HG03521 (cell line): ENCODE measurements around the gene ZNF358.

Source experiments
- ATAC-seq: cut with Tn5 transposase; IDR thresholded peaks from one replicate; pipeline ENCODE4 v1.9.1; 2021; ENCODE audit warnings: mild to moderate bottlenecking, moderate library complexity; ENCODE audit not compliant: unreplicated experiment

Gene ZNF358

DNA sequence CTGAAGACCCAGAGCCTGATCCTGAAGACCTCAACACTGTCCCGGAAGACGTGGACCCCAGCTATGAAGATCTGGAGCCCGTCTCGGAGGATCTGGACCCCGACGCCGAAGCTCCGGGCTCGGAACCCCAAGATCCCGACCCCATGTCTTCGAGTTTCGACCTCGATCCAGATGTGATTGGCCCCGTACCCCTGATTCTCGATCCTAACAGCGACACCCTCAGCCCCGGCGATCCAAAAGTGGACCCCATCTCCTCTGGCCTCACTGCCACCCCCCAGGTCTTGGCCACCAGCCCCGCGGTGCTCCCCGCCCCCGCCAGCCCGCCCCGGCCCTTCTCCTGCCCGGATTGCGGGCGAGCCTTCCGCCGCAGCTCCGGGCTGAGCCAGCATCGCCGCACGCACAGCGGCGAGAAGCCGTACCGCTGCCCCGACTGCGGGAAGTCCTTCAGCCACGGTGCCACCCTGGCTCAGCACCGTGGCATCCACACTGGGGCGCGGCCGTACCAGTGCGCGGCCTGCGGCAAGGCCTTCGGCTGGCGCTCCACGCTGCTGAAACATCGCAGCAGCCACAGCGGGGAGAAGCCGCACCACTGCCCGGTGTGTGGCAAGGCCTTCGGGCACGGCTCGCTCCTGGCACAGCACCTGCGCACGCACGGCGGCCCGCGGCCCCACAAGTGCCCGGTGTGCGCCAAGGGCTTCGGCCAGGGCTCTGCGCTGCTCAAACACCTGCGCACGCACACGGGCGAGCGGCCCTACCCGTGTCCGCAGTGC, 3.6 kb downstream of the ZNF358 start:
- ATAC-seq = no peak

DNA sequence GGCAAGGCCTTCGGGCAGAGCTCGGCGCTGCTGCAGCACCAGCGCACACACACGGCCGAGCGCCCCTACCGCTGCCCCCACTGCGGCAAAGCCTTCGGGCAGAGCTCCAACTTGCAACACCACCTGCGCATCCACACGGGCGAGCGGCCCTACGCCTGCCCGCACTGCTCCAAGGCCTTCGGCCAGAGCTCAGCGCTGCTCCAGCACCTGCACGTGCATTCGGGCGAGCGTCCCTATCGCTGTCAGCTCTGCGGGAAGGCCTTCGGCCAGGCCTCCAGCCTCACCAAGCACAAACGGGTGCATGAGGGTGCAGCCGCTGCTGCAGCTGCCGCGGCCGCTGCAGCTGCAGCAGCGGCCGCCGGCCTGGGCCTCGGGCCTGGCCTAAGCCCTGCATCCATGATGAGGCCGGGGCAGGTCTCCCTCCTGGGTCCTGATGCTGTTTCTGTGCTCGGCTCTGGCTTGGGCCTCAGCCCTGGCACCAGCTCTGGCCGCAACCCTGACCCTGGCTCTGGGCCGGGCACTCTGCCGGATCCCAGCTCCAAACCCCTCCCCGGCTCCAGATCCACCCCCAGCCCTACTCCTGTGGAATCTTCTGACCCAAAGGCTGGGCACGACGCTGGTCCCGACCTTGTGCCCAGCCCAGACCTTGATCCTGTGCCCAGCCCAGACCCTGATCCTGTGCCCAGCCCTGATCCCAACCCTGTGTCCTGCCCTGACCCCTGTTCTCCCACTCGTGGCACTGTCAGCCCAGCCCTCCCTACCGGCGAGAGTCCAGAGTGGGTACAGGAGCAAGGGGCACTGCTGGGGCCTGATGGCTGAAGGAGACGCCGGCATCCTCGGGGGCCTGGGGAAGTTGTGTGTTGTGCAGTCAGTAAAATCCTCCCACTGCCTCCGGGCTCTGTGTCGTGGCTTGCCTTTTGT, 4.5 kb downstream of the ZNF358 start:
- no peak for ATAC-seq

DNA sequence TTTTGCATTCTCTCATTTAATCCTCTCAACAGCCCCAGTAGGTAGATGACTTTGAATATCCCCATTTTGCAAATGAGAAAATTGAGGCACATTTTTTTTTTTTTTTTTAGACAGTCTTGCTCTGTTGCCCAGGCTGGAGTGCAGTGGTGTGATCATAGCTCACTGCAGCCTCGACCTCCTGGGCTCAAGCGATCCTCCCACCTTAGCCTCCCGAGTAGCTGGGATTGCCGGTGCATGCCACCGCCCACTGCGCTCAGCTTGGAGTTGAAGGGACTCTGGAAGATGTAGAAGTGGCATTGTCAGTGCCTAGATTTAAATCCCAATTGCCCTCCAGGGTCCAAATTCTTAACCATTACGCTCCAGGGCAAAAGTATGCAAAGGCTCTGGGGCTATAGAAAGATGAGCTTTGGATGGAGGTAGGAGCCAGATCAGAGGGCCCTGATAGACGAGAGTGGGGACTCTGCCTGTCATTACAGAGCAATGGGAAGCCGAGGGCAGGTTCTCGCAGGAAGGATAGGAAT, 5.7 kb downstream of the ZNF358 start:
- no peak for ATAC-seq

DNA sequence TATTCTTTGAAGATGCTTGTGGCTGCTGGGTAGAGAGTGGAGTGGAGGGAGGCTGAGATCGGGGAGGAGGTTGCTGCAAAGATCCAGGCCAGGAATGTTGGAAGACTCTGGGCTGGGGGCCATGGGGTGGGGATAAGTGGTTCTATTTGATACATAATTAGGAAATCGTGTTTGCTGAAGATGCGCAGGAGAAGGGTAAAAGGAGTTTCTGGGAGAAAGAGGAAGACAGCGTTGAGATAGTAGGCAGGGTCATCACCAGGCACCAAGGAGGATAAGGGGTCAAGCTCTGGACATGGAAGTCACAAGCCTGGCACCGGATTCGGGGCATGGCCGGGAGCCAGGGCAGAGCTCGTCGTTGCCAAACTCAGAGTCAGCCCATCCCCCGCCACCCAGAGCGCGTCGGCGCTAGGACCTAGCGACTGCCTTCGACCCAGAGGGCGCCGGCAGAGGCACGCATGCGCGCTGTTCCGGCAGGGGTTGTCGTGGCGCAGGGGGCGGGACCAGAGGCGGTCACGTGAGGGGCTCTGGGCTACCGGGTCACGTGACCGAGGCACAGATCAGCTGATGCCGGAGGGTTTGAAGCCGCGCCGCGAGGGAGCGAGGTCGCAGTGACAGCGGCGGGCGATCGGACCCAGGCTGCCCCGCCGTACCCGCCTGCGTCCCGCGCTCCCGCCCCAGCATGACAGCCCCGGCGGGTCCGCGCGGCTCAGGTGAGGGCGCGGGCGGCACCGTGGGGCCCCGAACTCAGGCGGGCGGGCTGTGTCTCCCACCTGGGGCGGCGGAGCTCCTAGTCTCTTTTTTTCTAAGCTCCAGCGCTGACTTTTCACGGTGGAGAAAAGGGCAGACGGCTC, 6.4 kb downstream of the ZNF358 start, which contains the start of gene MCOLN1:
TSS of gene MCOLN1 (plus strand) at position 553 of the 851 bp plus-strand sequence. CDS start at position 680, 127 bp downstream.
- peak; percentile 85 for ATAC-seq

DNA sequence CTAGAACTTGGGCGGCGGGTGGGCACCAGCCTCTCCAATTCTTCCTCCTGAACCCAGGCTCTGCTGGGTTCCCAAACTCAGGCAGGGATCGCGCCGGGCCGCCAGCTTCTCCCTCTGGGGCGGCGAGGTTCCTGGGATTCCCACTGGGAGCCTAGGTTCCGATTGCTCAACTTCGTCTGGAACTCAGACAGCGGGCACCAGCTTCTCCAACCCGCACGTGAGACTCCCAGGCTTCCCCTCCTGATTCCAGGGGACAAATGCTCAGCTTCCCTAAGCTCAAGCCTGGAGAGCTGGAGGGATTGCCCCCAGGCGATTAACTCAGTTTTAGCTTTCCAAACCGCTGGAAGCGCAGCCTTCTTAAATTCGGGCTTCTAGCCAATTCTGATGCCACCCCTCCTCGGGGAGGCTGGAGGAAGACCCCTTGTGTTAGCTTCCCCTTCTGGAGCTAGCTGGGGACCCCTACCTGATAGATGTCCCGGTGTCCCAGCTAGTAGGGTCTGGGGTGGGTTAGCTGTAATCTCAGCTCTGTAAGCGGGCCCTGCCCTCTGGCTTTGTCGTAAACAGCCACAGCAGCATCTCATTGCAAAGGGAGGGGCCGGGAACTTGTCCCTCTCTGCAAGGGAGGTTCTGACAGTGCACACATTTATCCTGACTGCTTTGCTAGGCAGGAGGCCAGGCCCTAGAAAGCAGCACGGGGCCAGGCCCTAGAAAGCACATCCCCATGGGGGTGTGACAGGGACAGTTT, 7.2 kb downstream of the ZNF358 start:
- ATAC-seq = no peak

DNA sequence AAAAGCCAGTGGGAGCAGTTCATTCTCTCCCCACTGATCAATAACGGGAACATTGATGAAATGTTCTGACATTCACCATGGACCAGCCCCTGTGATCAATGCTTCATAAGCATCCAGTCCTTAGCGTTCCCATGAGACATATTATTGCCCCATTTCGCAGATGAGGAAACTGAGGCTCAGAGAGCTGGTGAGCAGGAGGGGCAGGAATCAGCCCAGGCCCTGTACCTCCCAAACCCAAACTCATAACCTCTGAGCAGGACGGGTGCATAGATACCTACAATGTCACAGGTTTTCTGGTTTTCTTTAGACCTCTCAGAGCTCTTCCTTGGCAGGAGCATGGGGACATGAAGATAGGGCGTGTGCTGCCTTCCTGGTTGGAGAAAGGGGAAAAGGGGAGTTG, 8.6 kb downstream of the ZNF358 start:
- no peak for ATAC-seq

DNA sequence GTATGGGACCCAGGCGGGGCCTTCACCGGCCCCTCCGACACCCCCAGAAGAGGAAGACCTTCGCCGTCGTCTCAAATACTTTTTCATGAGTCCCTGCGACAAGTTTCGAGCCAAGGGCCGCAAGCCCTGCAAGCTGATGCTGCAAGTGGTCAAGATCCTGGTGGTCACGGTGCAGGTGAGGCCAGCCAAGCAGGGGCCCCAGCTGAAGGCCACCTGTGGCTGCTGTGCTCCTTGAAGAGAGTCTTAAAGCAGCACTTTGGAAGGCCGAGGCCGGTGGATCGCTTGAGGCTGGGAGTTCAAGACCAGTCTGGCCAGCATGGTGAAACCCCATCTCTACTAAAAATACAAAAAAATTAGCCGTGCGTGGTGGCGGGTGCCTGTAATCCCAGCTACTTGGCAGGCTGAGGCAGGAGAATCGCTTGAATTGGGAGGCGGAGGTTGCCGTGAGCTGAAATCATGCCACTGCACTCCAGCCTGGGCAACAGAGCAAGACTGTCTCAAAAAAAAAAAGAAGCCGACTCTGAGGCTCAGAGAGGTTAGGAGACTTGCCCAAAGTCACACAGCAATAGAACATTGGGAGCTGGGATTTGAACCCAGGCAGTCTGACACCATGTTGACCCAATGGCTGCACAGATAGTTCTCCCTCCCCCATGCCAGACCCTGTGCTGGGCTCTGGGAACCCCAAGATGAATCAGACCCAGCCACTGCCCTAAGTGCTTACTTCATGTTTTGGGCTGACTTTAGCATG, 9.3 kb downstream of the ZNF358 start:
- no peak for ATAC-seq

DNA sequence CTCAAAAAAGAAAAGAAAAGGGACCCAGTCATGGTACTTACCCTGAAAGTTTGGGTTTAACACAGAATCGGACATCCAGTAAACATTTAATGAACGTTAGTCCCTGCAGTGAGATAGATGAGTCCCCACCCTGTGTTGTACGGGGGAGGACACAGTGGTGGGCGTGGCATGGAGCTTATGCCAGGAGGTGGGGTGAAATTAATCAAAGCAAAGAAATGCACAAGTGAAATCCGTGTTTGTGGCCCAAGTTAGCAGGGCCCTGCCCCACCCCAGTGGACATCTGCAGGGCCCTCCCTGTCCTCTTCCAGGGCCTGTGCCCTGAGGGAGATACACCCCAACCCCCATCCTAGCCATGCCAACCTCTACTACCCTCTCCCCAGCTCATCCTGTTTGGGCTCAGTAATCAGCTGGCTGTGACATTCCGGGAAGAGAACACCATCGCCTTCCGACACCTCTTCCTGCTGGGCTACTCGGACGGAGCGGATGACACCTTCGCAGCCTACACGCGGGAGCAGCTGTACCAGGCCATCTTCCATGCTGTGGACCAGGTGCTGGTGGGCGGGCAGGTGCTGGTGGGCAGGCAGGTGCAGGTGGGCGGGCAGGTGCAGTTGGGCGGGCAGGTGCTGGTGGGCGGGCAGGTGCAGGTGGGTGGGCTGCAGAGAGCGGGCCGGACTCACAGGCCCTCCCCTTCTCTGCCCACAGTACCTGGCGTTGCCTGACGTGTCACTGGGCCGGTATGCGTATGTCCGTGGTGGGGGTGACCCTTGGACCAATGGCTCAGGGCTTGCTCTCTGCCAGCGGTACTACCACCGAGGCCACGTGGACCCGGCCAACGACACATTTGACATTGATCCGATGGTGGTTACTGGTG, 10.4 kb downstream of the ZNF358 start:
- ATAC-seq = no peak

DNA sequence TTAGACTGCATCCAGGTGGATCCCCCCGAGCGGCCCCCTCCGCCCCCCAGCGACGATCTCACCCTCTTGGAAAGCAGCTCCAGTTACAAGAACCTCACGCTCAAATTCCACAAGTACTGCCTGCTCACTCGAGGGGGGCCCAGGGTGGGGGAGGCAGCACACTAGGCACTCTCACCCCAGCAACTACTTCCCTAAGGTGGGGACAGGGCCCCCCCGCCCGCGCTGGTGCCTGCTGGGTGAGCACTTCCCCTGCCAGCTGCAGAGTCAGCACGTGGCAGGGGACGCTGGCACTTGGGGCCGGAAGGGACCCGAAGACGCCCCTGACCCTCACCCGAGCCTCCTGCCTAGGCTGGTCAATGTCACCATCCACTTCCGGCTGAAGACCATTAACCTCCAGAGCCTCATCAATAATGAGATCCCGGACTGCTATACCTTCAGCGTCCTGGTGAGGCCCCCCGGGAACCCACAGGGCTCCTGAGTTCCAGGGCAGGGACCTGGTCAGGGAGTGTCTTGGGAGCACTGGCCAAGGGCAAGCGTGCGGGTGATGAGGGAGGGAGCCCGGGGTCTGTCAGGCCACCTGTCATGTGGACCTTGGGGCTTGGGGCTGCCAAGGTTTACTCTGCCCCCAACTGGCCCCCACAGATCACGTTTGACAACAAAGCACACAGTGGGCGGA, 11.8 kb downstream of the ZNF358 start:
- no peak for ATAC-seq

DNA sequence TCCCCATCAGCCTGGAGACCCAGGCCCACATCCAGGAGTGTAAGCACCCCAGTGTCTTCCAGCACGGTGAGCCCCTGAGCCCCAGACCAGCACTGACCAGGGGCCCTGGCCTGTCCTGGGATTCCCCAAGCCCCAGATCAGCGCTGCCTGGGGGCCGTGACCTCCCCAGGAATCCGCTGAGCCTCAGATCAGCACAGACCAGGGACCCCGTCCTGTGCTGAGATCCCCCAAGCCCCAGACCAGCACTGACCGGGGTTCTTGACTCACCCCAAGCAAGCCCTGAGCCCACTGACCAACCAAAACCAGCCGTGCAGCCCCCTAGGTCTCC, 12.3 kb downstream of the ZNF358 start:
- no peak for ATAC-seq

DNA sequence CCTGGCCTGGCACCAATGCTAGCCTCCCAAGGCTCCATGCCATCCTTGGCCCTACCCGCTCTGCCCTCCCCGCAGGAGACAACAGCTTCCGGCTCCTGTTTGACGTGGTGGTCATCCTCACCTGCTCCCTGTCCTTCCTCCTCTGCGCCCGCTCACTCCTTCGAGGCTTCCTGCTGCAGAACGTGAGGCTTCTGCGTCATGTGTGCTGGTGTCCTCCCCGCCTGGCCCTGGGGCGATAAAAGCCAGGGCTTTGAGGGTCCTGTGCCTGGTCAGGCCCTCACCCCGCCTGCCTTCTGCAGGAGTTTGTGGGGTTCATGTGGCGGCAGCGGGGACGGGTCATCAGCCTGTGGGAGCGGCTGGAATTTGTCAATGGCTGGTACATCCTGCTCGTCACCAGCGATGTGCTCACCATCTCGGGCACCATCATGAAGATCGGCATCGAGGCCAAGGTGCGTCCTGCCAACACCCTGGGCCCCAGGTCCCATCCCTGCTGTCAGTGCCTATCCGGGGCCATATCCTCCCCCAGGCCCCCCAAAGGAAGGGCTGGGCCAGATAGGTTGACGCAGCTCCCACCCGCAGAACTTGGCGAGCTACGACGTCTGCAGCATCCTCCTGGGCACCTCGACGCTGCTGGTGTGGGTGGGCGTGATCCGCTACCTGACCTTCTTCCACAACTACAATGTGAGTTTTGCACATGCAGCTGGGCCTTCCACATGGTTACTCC, 12.8 kb downstream of the ZNF358 start:
- no peak for ATAC-seq

DNA sequence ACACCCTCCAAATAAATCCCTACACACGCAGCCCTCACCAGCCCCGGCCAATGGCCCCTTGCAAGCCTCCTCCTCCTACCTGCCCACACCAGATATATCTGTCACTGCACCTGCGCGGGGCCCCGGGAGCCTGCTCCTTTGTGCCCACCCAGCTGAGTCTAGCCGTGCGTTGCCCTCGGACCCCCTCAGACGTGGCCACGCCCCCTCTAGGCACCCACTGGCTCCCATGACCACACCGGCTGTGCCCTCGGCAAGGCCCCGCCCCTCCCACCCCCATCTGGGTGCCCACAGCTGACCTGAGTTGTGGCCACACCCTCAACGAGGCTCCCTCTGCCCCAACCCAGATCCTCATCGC, 13.3 kb downstream of the ZNF358 start:
- ATAC-seq = no peak

DNA sequence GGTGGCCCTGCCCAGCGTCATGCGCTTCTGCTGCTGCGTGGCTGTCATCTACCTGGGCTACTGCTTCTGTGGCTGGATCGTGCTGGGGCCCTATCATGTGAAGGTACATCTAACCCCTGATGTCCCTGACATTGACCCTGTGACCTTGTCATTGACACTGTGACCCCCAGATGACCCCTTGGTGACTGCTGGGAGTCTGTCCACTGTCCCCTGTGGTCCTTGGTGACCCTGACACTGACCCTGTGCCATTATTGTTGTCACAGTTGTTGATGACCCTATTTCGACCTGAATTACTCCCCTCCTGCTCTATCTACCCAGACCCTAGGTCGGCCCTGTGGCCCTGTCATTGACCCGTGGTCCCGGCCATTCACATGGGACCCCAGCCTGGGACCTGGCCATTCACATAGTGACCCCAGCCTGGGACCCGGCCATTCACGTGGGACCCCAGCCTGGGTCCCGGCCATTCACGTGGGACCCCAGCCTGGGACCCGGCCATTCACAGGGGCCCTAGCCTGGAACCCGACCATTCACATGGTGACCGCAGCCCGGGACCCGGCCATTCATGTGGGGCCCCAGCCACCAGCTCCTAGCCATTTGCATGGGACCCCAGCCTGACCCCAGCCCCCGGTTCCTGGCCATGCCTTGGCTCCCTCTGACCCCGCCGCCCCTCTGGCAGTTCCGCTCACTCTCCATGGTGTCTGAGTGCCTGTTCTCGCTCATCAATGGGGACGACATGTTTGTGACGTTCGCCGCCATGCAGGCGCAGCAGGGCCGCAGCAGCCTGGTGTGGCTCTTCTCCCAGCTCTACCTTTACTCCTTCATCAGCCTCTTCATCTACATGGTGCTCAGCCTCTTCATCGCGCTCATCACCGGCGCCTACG, 13.9 kb downstream of the ZNF358 start:
- ATAC-seq = no peak

DNA sequence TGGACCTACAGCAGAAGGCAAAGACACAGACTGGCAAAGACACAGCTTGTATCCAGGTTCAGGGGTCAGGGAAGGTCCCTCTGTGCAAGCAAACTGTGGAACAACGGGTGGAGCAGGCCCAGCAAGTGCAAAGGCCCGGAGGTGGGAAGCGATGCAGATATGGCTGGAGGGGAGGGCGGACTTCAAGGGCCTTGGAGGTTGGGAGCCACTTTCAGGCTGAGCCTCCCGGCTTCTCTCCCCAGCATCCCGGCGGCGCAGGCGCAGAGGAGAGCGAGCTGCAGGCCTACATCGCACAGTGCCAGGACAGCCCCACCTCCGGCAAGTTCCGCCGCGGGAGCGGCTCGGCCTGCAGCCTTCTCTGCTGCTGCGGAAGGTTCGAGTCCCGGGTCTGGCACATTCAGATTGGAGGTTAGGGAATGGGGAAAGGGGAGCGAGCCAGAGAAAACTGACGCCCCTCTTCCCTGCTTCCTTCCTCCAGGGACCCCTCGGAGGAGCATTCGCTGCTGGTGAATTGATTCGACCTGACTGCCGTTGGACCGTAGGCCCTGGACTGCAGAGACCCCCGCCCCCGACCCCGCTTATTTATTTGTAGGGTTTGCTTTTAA, 17.5 kb downstream of the ZNF358 start:
- ATAC-seq = no peak

DNA sequence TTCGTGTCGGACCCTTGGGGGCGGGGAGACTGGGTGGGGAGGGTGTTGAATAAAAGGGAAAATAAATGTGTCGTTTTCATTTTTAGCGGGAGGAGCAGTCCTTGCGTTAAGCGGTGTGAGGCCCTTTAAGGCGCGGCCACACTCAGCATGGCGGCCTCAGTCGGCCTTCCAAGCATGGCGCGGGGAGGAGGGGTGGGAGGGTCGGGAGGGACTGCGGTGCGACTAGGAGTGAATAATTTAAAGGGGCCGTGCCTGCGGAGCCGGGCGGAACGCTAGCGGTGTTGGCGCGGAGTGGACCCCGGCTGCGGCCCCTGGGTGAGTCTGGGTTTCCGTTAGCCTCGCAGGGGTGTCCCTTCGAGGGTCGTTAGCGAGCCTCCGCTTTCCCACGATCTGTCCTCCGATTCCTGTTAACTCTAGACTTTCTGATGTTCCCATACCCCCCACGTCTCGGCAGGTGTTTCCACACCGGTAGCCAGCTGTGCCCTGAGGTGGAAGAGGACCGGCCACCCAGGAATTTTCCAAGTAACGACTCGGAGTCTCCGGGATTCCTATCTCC, 18.1 kb downstream of the ZNF358 start:
- ATAC-seq = peak; percentile 36

DNA sequence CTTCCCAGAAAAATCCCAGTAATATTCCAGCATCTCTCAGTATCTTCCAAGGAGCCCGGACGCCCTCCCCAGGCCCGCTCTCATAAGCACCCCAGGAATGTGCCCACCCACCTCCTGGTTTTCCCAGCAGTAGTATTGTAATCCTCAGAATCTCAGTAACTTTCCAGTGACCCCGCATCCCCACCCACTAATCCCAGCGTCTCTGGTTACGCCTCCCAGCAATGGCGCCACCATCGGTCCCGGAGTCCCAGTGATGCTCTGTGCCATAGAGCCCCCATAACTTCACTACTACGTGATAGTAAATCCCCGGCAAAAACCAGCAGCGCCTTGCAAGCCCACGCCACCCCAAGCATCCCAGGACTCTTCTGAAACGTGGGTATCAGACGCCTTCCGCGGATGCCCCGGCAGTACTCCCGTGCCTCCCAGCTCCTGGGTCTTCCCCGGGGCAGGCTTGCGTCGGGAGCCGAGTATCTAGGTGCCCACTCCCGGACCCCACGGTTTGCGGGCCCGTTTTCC, 18.7 kb downstream of the ZNF358 start:
- no peak for ATAC-seq
